ENCODE data around the gene TMEM223.
A peak's percentile ranks its signal among the peaks of the same experiment; 100 is the strongest.

TMEM223 gene

DNA sequence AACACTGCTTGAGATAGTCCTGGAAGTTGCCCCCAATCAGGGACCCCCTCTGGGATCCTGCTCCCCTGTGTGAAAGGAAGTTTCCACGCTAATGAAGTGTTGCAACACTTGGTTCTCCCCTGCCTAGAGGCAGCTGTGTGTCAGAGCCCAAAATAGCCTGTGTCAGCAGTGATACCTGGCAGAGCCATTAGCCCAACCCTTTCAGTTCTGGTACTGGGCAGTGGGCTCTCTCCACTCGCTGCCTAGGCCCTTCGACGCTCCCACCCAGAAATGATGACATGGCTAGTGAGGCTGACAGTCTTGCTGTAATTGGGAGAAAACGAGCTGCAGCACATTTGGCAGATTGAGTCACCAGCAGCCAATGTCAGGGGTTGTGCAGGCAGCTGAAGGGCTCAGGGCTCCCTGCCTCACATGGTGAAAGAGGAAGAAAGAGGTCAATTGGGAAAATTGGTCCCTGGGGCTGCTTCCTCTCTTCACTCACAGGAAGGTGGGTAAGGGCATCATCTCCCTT is 14.9 kb upstream of the TMEM223 start:
- TF ChIP-seq, protein P1, sequence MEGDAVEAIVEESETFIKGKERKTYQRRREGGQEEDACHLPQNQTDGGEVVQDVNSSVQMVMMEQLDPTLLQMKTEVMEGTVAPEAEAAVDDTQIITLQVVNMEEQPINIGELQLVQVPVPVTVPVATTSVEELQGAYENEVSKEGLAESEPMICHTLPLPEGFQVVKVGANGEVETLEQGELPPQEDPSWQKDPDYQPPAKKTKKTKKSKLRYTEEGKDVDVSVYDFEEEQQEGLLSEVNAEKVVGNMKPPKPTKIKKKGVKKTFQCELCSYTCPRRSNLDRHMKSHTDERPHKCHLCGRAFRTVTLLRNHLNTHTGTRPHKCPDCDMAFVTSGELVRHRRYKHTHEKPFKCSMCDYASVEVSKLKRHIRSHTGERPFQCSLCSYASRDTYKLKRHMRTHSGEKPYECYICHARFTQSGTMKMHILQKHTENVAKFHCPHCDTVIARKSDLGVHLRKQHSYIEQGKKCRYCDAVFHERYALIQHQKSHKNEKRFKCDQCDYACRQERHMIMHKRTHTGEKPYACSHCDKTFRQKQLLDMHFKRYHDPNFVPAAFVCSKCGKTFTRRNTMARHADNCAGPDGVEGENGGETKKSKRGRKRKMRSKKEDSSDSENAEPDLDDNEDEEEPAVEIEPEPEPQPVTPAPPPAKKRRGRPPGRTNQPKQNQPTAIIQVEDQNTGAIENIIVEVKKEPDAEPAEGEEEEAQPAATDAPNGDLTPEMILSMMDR (conservative IDR thresholded peaks at IDR 0.05; ENCODE audit: control insufficient read depth, insufficient read depth, low read depth, low read length) = no peak
- no peak overlapping the region for H3K4me3 ChIP-seq (ENCODE audit: control insufficient read depth, low read depth, low read length)
- peak; percentile 55 for DNase-seq (ENCODE audit: low read depth)

- TF ChIP-seq, protein P1 (conservative IDR thresholded peaks at IDR 0.05; ENCODE audit: control insufficient read depth, insufficient read depth, low read depth, low read length) = no peak
- peak overlapping the region; percentile 91 for H3K4me3 ChIP-seq (ENCODE audit: control insufficient read depth, low read depth, low read length)
- DNase-seq (ENCODE audit: low read depth) = no peak
These were observed 14.2 kb upstream of the TMEM223 start for GRCh38 chr11:62805961-62806441.

DNA sequence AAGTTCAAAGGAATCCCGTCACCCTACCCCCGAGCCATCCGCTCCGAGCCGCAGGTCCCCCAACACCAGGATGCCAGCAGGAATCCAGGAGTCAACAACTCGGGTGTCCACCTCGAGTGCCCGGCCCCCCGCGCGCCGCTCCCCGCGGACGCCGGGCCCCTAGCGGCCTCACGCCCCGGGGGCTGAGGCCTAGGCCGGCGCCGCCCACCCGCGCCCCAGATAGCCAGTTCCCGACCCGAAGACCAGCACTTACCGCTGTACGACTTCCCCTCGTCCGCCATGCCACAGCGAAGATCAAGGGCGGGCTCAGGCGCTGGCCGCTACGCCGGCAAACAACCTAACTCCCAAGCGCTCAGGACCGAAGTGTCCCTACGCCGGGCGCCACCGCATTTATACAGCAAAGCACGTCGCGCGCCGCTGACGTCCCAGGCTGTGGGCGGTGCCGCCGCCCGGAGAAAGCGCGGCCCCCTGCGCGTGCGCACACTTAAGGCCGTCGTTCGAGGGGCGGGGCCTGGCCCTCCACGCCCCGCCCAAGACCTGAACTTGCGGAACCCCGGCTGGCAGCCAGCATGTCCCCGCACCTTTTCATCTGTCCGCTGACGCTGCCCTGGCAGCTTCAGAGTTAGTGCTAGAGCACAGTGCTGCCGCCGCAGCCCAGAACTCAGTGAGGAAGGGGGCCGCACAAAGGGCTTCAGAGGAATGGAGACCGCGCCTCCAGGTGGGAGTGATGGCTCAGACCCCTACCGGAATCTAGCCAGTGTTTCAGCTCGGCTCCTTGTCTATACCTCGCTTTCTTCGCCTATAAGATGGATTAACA is 13.5 kb upstream of the TMEM223 start, which contains the start of gene NXF1:
NXF1 (minus strand) TSS at position 365 of the 817 bp plus-strand sequence; CDS start at position 281, 84 bp downstream.
- peak; percentile 90 for DNase-seq (ENCODE audit: low read depth)
- H3K4me3 ChIP-seq (ENCODE audit: control insufficient read depth, low read depth, low read length) = peak within 1 kb of the TSS; percentile 91
- TF ChIP-seq, protein P1 (conservative IDR thresholded peaks at IDR 0.05; ENCODE audit: control insufficient read depth, insufficient read depth, low read depth, low read length) = no peak

DNA sequence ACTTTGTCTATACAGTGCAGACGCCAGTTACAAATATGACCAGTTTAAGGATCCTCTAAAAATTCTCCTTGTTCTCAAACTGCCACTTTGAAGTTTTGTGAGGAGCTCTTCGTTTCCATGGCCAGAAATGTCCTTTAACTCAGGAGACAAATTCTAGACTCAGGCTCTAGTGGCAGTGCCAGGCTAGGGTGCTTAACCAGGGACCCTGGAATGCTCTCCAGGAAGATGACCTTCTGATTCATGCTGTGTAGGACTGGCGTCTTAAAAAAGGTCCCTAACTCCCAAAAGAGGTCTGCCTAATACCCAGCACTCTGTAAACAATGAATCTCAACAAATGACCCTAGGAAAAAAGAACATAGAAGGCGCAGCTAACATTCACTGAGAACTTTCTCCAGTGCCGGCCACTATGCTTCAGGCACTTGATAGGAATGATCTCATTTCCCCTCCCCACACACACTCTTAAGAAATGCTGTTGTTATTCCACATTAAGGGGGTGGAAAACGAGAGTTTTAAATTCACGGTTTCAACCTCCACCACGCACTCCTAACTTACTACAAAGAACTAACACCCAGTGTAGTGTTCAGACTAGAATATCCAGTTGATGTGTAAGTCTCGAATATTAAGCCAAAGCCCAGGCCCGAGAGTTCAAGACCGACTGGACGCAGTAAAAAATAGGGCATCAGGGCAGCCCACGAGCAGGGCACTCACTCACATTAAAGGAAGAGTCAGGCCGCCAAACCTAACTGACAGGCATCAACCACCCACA is 12.7 kb upstream of the TMEM223 start:
- peak; percentile 47 for DNase-seq (ENCODE audit: low read depth)
- TF ChIP-seq, protein P1 (conservative IDR thresholded peaks at IDR 0.05; ENCODE audit: control insufficient read depth, insufficient read depth, low read depth, low read length) = no peak

DNA sequence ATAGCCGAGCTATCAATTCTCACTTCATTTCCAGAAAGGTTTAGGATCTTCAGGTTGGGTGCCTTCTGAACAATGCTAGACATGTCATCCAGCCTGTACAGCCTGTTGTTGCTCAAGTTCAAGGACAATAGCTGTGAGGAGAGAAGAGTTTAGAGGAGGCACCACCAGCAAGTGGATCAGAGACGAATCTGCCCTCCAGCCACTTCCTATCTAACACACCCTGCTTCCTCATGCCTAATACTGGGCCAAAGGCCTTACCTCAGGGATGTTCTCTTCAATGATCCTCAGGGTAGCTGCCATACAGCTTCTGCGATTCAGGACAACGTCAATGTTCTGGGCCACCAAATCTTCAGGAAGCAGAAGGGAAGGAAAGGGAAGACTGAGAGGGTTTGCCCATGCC is 9.3 kb upstream of the TMEM223 start:
- TF ChIP-seq, protein P1 (conservative IDR thresholded peaks at IDR 0.05; ENCODE audit: control insufficient read depth, insufficient read depth, low read depth, low read length) = no peak
- H3K4me3 ChIP-seq (ENCODE audit: control insufficient read depth, low read depth, low read length) = no peak overlapping the region
- DNase-seq (ENCODE audit: low read depth) = no peak

More for the DNA sequence above, 12.7 kb upstream of the TMEM223 start:
- peak overlapping the region; percentile 91 for H3K4me3 ChIP-seq (ENCODE audit: control insufficient read depth, low read depth, low read length)

GRCh38 chr11:62799486-62799885 is 7.7 kb upstream of the TMEM223 start:
- TF ChIP-seq, protein P1 (conservative IDR thresholded peaks at IDR 0.05; ENCODE audit: control insufficient read depth, insufficient read depth, low read depth, low read length) = no peak
- no peak for DNase-seq (ENCODE audit: low read depth)
- no peak overlapping the region for H3K4me3 ChIP-seq (ENCODE audit: control insufficient read depth, low read depth, low read length)

Data from fibroblast of mammary gland (primary cell).